Colonic mucosa (tissue), 4 donors: Measurements from ENCODE around the gene PLXDC1. TPM values are rescaled to one million over a fixed set of nuclear protein-coding genes. Genes with fewer than 3 reads are reported as not detected.

Experiments
- DNase-seq: peaks from one replicate; pipeline ENCODE4 v3.0.0-alpha.2; 2020
- H3K27ac ChIP-seq: fragments of 200-600 bp; one replicate; pipeline ENCODE4 v1.8.0; 2021
- H3K27me3 ChIP-seq: fragments of 200-600 bp; one replicate; pipeline ENCODE4 v1.8.0; 2021
- H3K36me3 ChIP-seq: fragments of 200-600 bp; one replicate; pipeline ENCODE4 v1.8.0; 2021
- H3K4me1 ChIP-seq: fragments of 200-600 bp; one replicate; pipeline ENCODE4 v1.8.0; 2021; ENCODE audit warnings: mild to moderate bottlenecking
- H3K4me3 ChIP-seq: fragments of 200-600 bp; one replicate; pipeline ENCODE4 v1.8.0; 2021
- H3K9ac ChIP-seq, 2 donors: one replicate each; pipeline ENCODE4 v1.7.0; 2013; ENCODE audit warnings: control low read depth in 2 of 2, low read depth in 2 of 2, low read length in 2 of 2
- H3K9me3 ChIP-seq: fragments of 200-600 bp; one replicate; pipeline ENCODE4 v1.8.0; 2021
- CTCF ChIP-seq: fragments of 200-600 bp; IDR thresholded peaks from one replicate; pipeline ENCODE4 v1.8.0; 2022; ENCODE audit warnings: antibody characterized with exemption, mild to moderate bottlenecking
- intact Hi-C: fragments of 100-400 bp; cut with DNase I; formaldehyde crosslinking; loops from one replicate; pipeline ENCODE4 v1.14.1; 2022
- total RNA-seq, 2 donors: library from RNA; stranded (reverse); fragmentation: NEBNext Ultra II Directional in 1 of 2; extraction: Animal tissue kit (Norgen Biotek cat#: 25700) in 1 of 2; gene quantifications; one replicate each; pipeline ENCODE4 v1.2.1, GENCODE V29; 2021
- donor health status: healthy.
- donor health status: DM: no; HTN: no; CAD: no.
- donor health status: DM: no; HTN: no; CAD: no.

PLXDC1 gene
- total RNA-seq = 1 to 10 TPM in 1 of 2 donors, under 1 TPM in 1; 0.54 to 4.4 TPM

GRCh38 chr17:39151150-39151942, at the start of gene PLXDC1:
Gene PLXDC1, minus strand, starts transcription at chr17:39151637. Its CDS starts 200 bp downstream, at chr17:39151437.
- no peaks in the 10 kb centered on the region for H3K4me1 ChIP-seq
- H3K4me3 ChIP-seq = peak within 1 kb of the TSS; percentile 69
- DNase-seq = no peak
- H3K27me3 ChIP-seq = peaks cover 18% of the 10 kb centered on the region
- H3K27ac ChIP-seq = no peak within 1 kb of the TSS
- H3K9me3 ChIP-seq = no peaks in the 10 kb centered on the region
- peak within 1 kb of the TSS; percentile 59 to 96 for H3K9ac ChIP-seq
- intact Hi-C loops = loop anchor here (10.0 kb wide), 1 partner anchor 267 kb away; no protein-coding TSS in a partner anchor
- no peaks in the 10 kb centered on the region for H3K36me3 ChIP-seq
- TF ChIP-seq CTCF = no peak

GRCh38 chr17:39200957-39201510, 49.6 kb upstream of the PLXDC1 start:
- intact Hi-C loops = no loop called here
- H3K36me3 ChIP-seq = peaks cover 17% of the 10 kb centered on the region
- H3K27me3 ChIP-seq = no peaks in the 10 kb centered on the region
- peak overlapping the region; percentile 96 for H3K4me3 ChIP-seq
- peak overlapping the region; percentile 91 for H3K27ac ChIP-seq
- H3K4me1 ChIP-seq = peaks cover 10% of the 10 kb centered on the region
- no peak for DNase-seq
- peak overlapping the region; percentile 90 to 99 for H3K9ac ChIP-seq
- no peaks in the 10 kb centered on the region for H3K9me3 ChIP-seq
- TF ChIP-seq CTCF = no peak

- H3K4me3 ChIP-seq = peak within 1 kb of the TSS; percentile 96
- H3K36me3 ChIP-seq = peaks cover 17% of the 10 kb centered on the region
- no peak for TF ChIP-seq CTCF
- H3K27ac ChIP-seq = peak within 1 kb of the TSS; percentile 91
- no peaks in the 10 kb centered on the region for H3K27me3 ChIP-seq
- peaks cover 10% of the 10 kb centered on the region for H3K4me1 ChIP-seq
- intact Hi-C loops = no loop called here
- no peaks in the 10 kb centered on the region for H3K9me3 ChIP-seq
- DNase-seq = peak; percentile 79
- peak within 1 kb of the TSS; percentile 90 to 99 for H3K9ac ChIP-seq
These were observed 48.8 kb upstream of the PLXDC1 start, which contains the start of gene RPL19 for GRCh38 chr17:39200070-39200879. Gene RPL19, plus strand, starts transcription at chr17:39200283. Its CDS starts 62 bp downstream, at chr17:39200345.

- Histone ChIP-seq H3K4me3 (peak overlapping the region; percentile 96), H3K27ac (peak overlapping the region; percentile 91), H3K4me1 (peaks cover 10% of the 10 kb centered on the region), H3K36me3 (peaks cover 16% of the 10 kb centered on the region), H3K9me3 (no peaks in the 10 kb centered on the region), H3K9ac (peak overlapping the region; percentile 26 to 99), H3K27me3 (no peaks in the 10 kb centered on the region)
- no peak for TF ChIP-seq CTCF
- intact Hi-C loops = no loop called here
- peak; percentile 91 for DNase-seq
These were observed 48.3 kb upstream of the PLXDC1 start for GRCh38 chr17:39199820-39200069.

- no peak for TF ChIP-seq CTCF
- no peak overlapping the region for H3K4me3 ChIP-seq
- DNase-seq = no peak
- no peaks in the 10 kb centered on the region for H3K27me3 ChIP-seq
- H3K9ac ChIP-seq = peak overlapping the region in 1 of 2 donors; percentile 21
- H3K27ac ChIP-seq = peak overlapping the region; percentile 91
- H3K36me3 ChIP-seq = peaks cover 11% of the 10 kb centered on the region
- intact Hi-C loops = no loop called here
- H3K4me1 ChIP-seq = peaks cover 10% of the 10 kb centered on the region
- H3K9me3 ChIP-seq = no peaks in the 10 kb centered on the region
These were observed 46.7 kb upstream of the PLXDC1 start for GRCh38 chr17:39198186-39198566.
